OCI-LY7 (cell line): ENCODE measurements around the gene SSX2B. TPM values are rescaled to one million over a fixed set of nuclear protein-coding genes. Genes with fewer than 3 reads are reported as not detected.

Source experiments
- small RNA-seq: library from RNA; depleted of rRNA; stranded (forward); fragments of <200 nt; gene quantifications from one replicate; pipeline ENCODE3, GENCODE V24; 2014
- total RNA-seq, 2 experiments: library from RNA; depleted of rRNA in 1 of 2; stranded (reverse); fragments of >200 nt in 1 of 2; shearing (Covaris generic) in 1 of 2; gene quantifications; 2 replicates each; pipeline ENCODE4 v1.2.3, GENCODE V29; 2014 to 2022

The SSX2B gene
- total RNA-seq, 2 experiments from 2014 or later, result not detected

Small RNAs within 50 kb of the gene (small RNA-seq; reads per million reads assigned to genes)
- gene AC244505.3 (not detected), gene AC244505.5 (not detected), gene AC244505.6 (not detected), gene AC244505.7 (not detected)

Other genes starting within 250 kb of the SSX2B start
- not detected in 2 replicates for gene XAGE1B, start 234.2 kb upstream of the SSX2B start, total RNA-seq (2014; rRNA removed; shearing (Covaris generic))
- not detected in 2 replicates for gene XAGE1B, start 234.2 kb upstream of the SSX2B start, total RNA-seq (2022)
- not detected in 2 replicates for gene SSX7, start 96.4 kb upstream of the SSX2B start, total RNA-seq (2014; rRNA removed; shearing (Covaris generic))
- not detected in 2 replicates for gene SSX7, start 96.4 kb upstream of the SSX2B start, total RNA-seq (2022)
- gene SSX2, start 44.1 kb upstream of the SSX2B start, total RNA-seq (2014; rRNA removed; shearing (Covaris generic)), result not detected in 2 replicates
- gene SSX2, start 44.1 kb upstream of the SSX2B start, total RNA-seq (2022), result not detected in 2 replicates
- gene SPANXN5, start 46.2 kb downstream of the SSX2B start, total RNA-seq (2014; rRNA removed; shearing (Covaris generic)), result not detected in 2 replicates
- gene SPANXN5, start 46.2 kb downstream of the SSX2B start, total RNA-seq (2022), result not detected in 2 replicates
- gene XAGE5, start 60.0 kb downstream of the SSX2B start, total RNA-seq (2014; rRNA removed; shearing (Covaris generic)), result not detected in 2 replicates
- gene XAGE5, start 60.0 kb downstream of the SSX2B start, total RNA-seq (2022), result not detected in 2 replicates
- gene XAGE3, start 116.8 kb downstream of the SSX2B start, total RNA-seq (2014; rRNA removed; shearing (Covaris generic)), result not detected in 2 replicates
- not detected in 2 replicates for gene XAGE3, start 116.8 kb downstream of the SSX2B start, total RNA-seq (2022)
- 27.4 and 38.6 TPM in 2 replicates for gene FAM156B, start 146.1 kb downstream of the SSX2B start, total RNA-seq (2014; rRNA removed; shearing (Covaris generic))
- gene FAM156B, start 146.1 kb downstream of the SSX2B start, total RNA-seq (2022), result 12.5 and 12.6 TPM in 2 replicates
- gene FAM156A, start 207.3 kb downstream of the SSX2B start, total RNA-seq (2014; rRNA removed; shearing (Covaris generic)), result 8.8 and 13.8 TPM in 2 replicates
- 19.7 and 22.6 TPM in 2 replicates for gene FAM156A, start 207.3 kb downstream of the SSX2B start, total RNA-seq (2022)